Peyer's patch (tissue), 4 donors: ENCODE measurements around the gene TTC9C.

ENCODE experiments used
- CTCF ChIP-seq, 6 experiments: fragments of 450-650 bp in 4 of 6; fragments of 200-600 bp in 2 of 6; sonication (generic) in 1 of 6; IDR thresholded peaks; one replicate each; pipeline ENCODE4 v1.5.1; 2017 to 2019; ENCODE audit warnings: antibody characterized with exemption in 6 of 6, mild to moderate bottlenecking in 3 of 6, moderate library complexity in 1 of 6
- POLR2A ChIP-seq, 2 donors: fragments of 450-650 bp; IDR thresholded peaks; one replicate each; pipeline ENCODE4 v1.5.1; 2017; ENCODE audit warnings: antibody characterized with exemption in 2 of 2, mild to moderate bottlenecking in 2 of 2, moderate library complexity in 2 of 2

GRCh38 chr11:62727165-62727871, 968 bp upstream of the TTC9C start, which contains the start of gene HNRNPUL2:
- peak in 3 of 6 experiments; percentile 1 to 20 (median 8) for TF ChIP-seq CTCF (IDR thresholded peaks at IDR 0.05)
- peak; percentile 92 to 95 for TF ChIP-seq POLR2A (IDR thresholded peaks at IDR 0.05)
